8988T (cell line): ENCODE measurements around the gene TBC1D2B.

Source experiments
- DNase-seq: peaks from one replicate; pipeline ENCODE4 v3.0.0; 2011

The TBC1D2B gene

DNA sequence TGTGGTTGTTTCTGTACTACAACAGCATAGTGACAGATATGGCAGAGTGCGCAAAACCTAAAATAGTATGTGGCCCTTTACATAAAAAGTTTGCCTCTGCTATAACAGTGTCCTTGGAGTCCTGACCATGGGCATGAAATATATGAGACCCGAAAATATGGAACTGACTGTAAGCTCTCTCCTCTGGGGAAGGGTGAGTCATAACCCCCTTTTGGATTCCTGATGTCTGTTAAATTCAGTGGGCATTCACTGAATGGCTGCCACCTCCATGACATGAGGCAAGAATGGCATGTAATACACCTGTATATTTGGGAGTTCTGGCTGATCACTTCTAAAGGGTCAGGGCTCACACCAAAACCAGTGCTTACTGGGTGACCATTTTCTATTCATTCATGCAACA is 6.1 kb downstream of the TBC1D2B start:
- DNase-seq = no peak

DNA sequence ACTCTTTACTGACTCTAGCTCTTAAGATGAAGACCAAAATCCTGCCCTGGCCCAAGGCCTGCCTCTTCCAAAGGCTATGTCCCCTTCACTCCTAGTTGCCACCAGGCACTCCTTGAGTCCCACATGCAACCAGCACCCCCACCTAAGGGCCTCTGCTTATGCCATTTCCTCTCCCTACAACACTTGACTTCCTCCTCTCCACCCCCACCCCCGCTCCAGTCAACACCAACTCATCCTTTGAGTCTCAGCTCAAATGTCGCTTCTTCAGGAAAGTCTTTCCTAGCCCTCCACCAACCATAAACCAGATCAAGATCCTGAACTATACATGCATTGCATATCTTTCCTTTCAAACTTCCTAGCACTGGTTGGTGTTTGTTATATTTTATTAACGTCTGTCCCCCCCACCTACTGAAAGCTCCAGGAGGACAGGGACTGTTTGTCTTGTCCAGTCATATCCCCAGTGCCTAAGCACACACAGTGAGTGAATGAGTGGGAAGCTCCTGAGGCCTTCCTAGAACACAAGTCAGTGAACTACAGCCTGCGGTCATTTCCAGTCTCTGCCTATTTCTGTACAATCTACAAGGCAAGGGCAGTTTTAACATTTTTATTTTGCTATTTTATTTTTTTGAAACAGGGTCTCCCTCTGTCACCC is 7.3 kb downstream of the TBC1D2B start:
- DNase-seq = no peak

DNA sequence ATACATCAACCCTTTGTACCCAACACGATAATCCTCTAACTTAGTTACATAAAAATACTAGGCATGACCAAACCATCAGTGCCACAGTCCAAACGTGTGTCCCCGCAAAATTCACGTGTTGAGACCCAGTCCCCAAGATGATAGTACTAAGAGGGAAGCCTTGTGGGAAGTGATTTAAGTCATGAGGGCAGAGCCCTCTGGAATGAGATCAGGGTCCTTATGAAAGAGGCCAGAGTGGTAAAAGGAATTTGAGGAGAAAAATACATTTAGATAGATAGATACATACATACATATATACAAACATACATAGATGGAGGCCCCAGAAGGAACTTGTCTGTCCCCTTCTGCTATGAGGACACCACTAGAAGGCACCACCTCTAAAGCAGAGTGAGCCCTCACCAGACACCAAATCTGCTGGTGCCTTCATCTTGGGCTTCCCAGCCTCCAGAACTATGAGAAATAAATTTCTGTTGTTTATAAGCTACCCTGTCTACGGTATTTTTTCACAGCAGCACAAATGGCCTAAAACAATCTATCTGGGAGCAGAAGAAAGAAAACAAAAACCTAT is 8.0 kb downstream of the TBC1D2B start:
- DNase-seq = no peak

- no peak for DNase-seq
These were observed 8.5 kb downstream of the TBC1D2B start for GRCh38 chr15:78069052-78069414.

DNA sequence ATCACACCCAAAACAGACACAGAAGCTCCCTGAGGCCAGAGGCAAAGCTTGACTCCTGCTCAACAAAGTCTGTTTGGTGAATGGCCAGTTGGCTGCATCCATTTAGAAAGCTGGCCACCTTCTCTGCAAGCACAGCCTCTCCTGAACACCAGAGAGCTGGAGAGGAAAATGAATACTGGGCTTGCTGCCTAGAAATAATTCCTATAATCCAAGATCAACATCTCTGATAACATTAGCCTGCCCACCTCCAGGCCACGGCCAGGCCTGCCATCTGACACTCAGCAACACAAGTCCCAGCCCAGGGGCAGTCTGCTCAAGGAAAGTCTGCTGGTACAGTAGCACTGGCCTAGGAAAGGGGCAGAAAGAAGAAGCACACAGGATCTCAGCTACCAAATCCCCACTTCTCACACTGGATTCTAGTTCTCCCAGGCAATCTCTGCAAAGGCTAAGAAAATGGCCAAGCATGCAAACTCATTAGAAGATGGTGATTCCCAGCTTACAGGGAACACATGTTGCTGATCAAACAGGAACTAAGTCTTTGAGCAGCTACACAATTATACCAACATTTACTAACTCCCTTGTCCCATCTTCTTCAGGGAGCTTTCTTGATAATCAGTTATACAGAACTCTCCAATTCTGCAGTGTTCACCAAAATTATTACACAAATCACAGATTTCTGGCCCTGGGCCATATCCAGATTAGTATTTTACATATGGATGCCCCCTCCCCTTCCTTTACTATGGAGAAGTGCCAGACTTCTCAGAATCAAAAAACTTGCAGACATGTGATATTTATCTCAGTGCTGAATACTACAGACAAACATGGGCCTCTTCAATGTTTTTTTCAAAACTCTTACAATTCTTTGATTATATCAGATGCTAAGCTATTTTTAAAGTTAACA is 9.9 kb downstream of the TBC1D2B start:
- DNase-seq = no peak

DNA sequence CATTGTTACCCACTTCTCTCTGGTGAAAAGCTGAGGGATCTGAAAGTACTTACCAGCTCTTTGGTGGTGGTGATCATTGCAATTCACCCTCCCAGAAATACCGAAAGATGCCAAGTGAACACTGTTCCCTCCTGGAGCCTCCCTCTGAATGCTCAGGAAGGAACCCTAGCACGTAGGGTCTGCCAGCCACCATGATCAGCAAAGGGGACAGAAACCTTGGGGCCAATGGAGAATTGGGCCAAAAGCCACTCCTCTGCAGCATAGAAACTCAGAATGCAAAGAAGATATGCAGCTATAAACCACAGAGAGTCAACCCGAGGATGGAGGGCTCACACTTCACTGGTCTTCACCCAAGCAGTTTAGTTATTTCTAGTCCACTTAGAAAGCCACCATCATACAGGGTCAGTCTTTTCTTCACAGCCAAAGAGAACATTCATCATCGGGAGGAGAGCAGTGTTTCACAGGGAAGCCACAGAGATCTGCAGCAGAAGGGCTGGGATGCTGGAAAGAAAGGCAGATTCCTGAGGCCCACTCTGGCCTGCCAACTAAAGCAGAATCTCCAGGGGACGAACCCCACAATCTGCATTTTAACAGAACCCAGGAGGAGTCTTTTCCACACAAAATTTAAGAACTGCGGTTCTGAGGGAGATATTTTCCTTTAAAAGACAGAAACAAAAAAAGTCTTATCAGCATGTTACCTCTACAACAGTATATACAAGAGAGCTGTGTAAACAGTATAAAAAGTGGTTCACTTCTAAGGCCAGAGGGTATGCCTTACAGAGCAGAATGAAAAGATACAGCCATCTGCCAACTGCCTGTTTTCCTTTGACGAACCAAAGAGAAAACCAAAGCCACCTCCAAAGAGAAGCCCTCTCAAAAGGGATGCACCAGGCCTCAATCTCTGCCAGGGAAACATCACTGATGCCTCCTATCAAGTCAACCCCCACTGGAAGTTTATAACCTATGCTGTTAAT is 11.3 kb downstream of the TBC1D2B start:
- DNase-seq = no peak

GRCh38 chr15:78065284-78065872 is 12.1 kb downstream of the TBC1D2B start:
- no peak for DNase-seq

DNA sequence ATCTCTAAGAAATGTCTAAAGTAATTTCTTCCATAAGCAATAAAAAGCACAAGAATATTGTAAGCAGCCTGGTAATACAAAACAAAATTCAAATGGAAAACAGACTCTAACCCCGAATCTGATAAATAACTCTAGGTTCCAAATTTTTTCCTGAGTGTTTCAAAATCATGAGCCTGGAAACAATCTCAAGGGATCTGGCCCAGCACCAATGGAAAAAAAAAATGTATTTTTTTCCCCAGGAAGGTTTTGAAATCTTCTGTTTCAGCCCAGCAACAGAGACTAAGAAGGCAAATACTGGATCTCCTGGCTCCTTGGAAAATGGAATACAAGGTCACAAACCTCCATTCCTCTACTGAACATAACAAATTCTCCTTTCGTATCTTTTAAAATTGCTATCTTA is 13.0 kb downstream of the TBC1D2B start:
- no peak for DNase-seq

DNA sequence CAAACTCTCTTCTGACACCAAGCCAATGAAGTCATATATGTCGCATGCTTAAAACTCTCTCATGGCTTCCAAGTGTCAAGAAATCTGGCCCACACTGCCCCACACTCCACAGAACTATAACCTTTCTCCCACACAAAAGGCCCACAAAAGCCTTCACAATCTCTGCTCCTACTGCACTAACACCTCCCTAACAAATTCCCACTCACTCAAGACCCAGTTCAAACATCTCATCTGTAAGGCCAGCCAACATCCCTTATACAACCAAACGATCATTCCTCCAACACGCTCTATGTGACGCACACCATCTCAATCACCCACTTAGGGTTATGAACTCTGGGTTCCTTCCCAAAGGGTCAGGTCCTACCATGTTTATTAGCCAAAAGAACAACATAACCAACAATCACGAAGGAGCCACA is 13.5 kb downstream of the TBC1D2B start:
- DNase-seq = no peak

DNA sequence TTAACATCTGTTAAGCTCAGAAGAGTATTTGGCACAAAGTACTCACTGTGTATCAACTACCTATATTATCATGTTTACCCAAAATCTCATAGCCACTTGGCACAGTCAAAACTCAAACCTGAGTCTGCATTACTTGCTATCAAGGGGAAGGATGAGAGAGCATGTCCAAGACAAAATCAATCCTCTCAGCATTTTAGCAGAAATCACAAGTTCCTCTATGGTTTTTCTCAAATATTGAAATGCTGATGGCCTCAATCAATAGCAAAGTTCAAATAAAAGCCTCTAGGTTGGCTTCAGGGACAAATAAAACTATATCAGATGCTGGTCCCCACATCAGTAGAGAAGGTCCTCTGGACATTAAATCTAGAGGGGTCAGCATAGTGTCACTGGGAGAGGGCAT is 14.3 kb downstream of the TBC1D2B start:
- DNase-seq = no peak

GRCh38 chr15:78061963-78062427 is 15.5 kb downstream of the TBC1D2B start:
- DNase-seq = no peak

DNA sequence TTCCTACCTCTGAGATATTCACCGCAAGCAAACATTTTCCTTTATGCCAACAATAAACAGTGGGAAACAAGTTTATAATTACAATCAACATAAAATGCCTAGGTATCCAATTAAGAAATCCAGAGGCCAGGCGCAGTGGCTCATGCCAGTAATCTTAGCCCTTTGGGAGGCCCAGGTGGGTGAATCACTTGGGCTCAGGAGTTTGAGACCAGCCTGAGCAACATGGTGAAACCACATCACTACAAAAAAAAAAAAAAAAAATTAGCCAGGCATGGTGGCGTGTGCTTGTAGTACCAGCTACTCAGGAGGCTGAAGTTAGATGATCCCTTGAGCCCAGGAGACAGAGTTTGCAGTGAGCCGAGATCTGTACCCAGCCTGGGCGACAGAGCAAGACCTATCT is 17.3 kb downstream of the TBC1D2B start:
- no peak for DNase-seq

DNA sequence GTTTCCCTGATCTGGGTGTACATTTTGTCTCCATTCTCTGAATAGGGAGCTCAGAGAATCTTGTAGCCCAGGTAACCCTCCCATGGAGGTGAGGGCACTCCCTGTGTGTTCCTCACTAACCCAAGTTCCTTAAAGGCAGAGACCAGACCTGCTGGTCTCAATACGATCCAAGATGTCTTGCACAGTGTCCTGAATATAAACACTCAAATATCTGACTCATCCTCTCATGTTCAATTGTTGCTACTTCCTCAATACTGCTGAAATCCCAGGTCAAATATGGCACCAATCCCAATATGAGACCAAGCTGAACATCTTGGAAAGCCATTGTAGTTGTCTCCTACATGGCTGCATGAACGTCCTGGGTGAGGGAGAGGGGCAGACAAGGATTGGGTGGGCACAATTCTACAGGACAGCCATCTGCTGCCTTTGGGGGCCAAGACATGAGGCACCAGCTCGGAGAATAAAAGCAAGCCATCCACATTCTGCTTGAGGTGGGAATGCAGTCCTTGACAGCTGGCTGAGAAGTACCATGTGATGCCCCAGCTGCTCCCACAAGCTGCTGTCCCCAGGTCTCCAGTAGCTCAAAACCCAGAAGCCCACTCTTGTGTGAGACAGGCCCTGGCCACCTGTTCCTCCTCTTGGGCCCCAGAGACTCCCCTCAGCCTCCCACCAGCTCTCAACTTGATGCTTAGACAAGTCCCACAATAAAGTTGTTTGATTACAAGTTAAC is 18.2 kb downstream of the TBC1D2B start:
- DNase-seq = no peak

DNA sequence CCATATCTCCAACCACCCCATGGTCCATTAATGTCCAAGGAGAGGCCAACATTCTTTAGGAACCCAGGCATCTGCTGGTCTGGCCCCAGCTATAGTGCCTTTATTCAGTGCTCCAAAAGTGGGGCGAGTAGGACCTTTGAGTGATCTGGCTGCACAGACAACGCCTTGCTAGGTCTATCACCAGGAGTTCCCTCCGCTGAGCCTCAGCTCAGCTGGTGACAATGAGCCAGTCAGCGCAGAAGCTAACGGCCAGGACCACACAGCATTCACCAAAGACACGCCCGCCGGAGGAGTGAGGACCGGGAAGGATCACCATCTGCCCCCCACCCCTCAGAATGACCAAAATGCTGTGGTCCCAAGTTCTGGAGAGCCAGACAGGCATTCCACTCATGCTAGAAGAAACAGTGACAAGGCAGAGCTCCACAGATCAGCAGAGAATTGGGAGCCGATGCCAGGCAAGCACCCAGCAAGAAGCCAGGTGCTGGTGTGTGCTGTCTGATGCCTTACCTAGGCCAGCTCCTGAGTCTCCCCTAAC is 19.0 kb downstream of the TBC1D2B start:
- no peak for DNase-seq

DNA sequence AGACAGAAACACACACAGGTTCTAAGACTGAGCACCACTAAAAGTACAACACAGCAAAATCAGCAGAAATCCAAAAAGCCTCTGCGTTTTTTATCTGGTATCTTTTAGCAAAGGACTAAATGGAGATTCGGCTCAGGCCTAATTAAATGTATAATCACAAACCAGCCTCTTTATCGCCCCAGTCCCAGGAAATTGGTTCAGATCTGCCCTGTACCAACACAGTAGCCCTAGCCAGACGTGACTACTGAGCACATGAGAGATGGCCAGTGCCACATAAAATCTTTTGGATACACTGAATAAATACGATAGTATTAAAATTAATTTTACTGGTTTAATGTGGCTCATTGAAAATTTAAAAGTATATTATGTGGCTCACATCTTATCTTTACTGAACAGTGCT is 19.7 kb downstream of the TBC1D2B start:
- DNase-seq = no peak

DNA sequence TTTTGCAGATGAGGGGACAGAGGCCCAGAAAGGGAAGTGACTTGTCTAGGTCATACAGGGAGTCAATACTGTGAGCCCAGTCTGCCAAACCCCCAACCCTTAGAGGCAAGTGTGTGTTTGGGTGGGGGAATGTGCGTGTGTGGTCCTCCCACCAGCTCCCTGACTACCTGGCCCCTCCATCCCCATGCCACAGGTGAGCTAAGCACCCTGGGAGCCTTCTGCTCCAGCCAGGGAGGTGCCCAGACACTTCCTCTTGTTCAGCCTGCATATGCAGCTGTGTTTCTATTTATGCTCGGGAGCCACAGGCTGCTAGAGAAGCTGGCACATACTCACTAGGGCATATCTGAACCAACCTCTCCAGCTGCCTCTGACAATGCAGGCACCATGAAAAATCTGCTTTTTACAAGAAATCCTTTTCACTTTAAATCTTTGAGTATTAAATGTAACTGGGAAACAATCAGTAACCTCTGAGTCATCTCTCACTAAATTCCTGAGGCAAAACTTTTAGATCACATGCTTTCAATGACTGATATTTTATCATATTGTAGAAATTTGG is 20.7 kb downstream of the TBC1D2B start:
- DNase-seq = no peak

- no peak for DNase-seq
These were observed 21.4 kb downstream of the TBC1D2B start for GRCh38 chr15:78055919-78056713.

DNA sequence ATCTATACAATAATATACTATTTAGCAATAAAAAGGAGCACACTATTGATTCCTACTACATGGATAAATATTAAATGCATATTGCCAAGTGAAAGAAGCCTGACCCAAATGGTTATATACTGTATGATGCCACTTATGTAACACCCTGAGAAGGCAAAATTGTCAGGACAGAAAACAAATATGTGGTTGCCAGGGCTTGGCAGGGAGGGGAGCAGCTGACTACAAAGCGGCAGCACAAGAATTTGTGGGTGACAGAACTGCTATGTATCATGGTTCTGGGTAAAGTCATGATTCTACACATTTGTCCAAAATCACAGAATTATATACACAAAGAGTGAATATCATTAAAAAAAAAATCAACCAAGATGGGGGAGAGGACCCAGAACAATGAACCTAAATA is 22.5 kb downstream of the TBC1D2B start:
- no peak for DNase-seq

- DNase-seq = no peak
These were observed 23.0 kb downstream of the TBC1D2B start for GRCh38 chr15:78054518-78054917.

DNA sequence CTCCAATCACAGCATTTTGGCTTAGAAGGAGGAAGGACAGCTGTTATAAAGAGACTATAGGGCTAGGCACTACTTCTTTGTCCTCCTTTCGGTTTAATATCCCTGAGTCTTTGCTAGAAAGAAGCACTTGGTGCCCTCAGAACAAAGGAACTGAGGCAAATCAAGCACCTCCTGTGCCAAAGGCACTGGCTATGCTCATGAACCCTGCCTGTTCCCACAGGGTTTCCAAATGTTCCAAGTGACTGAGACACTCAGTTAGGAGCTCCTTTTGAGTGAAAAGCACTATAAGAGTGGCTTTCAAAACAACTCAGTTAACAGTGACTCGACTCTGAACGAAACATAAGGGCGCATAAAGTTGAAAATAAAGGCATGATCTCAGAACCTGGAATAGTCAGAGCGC is 25.0 kb downstream of the TBC1D2B start:
- DNase-seq = no peak
